Ovary (tissue), 3 donors: ENCODE measurements around the gene HCN1.

Source experiments
- CTCF ChIP-seq, 3 donors: fragments of 450-650 bp in 2 of 3; fragments of 200-600 bp in 1 of 3; IDR thresholded peaks; one replicate each; pipeline versions ENCODE4 v1.5.1 to v1.8.0; 2016 to 2022; ENCODE audit warnings: antibody characterized with exemption in 3 of 3, mild to moderate bottlenecking in 1 of 3
- POLR2A ChIP-seq: fragments of 450-650 bp; IDR thresholded peaks from one replicate; pipeline ENCODE4 v1.6.1; 2017; ENCODE audit warnings: antibody characterized with exemption, mild to moderate bottlenecking, moderate library complexity
- donor health status: DM: no; HTN: no; CAD: no.

DNA sequence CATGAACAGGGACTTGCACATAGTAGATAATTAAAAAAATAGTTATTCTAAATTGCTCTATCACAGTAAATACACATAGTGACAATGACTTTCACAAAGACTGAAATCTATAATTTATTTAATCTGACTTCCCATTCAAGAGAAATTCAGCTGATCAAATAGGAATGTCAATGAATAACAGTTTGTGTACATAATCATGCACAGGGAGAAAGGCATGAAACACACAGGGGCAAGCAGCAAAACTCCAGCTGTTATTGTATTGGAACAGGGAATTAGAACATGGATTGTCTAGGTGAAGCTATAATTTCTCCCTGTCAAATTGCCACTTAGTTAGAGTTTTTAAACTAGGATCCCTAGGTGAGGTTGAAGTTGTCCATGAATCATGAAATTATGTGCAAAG lies 99.9 kb downstream of the HCN1 start:
- TF ChIP-seq CTCF (IDR thresholded peaks at IDR 0.05): no peak
- TF ChIP-seq POLR2A: no peak
